Nucleus accumbens (tissue), 56 donors: ENCODE results near the gene FBXO27.
A peak's percentile ranks its signal among the peaks of the same experiment; 100 is the strongest.
"Not testable (repeated sequence)": the region's sequence is repeated elsewhere in the genome, so short reads cannot be mapped to it uniquely, and the experiment has no call there.

ENCODE experiments used
- DNase-seq, 56 donors: peaks; one replicate each; lab custom pipeline; 2025; lab: John Stamatoyannopoulos, UW

FBXO27 gene

DNA sequence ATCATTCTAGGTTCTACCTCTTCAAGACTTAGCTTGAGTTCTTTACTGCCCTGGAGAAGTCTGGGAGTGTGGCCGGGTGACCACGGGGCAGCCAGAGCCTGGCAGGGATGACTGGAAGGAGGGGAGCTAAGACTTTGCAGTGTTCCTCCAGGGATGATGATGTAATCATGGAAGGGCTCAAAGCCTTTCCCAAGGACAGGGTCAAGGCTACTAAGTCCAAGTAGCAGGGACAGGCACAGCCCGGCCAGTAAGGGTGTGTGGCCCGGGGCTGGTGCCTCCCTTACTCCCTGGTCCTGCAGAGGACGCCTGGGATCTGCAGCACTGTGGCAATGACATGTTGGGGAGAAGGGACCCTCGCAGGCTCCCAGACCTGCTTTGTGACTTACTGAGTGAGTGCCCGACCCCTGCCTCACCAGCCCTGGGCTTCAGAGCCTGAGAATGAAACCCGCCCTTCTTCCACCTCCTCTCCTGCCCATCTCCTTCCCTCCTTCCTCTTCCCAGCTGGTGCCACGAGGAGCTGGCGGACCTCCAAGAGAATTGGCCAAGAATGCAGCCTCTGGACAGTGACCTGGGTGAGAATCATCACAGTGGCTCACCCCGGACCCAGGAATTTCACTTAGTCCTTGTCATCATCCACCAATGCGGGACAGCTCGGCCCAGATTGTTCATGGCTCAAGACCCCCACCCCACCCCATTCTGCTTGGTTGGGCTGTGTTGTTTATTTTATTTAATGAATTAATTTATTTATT lies 41.2 kb downstream of the FBXO27 start:
- peak in 2 of 56 donors; percentile 0 to 6 for DNase-seq

- not testable (repeated sequence) for DNase-seq
These were observed 42.7 kb downstream of the FBXO27 start for GRCh38 chr19:38989614-38990013.

DNA sequence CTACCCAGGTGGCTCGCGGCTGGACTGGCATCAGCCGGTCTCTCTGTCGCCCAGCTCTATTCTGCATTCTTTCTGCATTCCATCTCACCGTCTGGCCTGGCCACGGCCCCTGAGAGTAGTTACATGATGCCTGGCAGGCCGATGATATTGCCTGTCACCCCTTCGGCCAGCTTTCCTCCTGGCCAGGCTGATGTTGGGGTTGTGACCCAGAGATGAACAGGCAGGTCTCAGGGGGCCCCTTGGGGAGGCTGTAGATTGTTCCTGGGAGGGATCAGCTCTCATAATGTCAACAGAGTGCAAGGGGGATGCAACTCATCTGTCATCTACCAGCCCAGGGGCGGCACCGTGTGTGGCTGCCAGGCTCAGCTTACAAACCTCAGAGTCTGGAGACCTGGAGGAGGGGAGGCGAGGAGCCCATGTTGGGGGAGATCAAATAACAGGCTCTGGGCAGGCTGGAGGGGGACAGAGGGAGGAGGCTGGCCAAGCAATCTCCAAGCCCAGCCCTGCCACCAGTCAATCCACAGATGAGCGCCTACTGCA lies 43.2 kb downstream of the FBXO27 start:
- DNase-seq = no peak

DNA sequence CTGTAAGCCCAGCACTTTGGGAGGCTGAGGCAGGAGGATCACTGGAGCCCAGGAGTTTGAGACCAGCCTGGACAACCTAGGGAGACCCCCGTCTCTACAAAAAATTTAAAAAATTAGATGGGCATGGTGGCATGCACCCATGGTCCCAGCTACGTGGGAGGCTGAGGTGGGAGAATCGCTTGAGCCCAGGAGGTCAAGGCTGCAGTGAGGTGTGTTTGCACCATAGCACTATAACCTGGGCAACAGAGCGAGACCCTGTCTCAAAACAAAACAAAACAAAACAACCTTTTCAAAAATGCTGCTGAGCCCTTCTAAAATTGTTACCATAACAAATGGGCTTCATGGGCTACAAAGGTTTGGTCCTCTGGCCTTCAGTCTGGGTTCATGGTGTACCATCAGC lies 43.7 kb downstream of the FBXO27 start:
- DNase-seq = not testable (repeated sequence)

- not testable (repeated sequence) for DNase-seq
These were observed 44.6 kb downstream of the FBXO27 start for GRCh38 chr19:38987745-38988144.

GRCh38 chr19:38985262-38985661 lies 47.1 kb downstream of the FBXO27 start:
- DNase-seq = no peak

GRCh38 chr19:38980583-38981374 lies 51.6 kb downstream of the FBXO27 start:
- DNase-seq = no peak

DNA sequence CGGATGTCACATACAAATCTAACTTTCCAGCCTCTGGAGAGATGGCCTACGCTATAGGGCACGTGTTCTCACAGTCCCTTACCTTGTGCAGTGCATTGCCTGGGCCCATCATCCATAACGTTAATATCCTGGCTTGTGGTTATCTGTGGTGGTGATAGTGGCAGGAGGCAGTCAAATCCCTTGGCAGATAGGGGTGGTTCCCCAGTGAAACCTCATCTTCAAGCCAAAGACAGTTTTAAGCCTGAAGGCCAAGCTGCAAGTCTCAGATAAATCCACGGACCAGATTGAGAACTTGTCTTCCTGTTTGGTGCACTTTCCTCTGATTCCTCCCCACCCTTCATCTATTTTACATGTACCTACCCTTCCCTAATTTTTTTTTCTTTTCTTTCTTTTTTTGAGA lies 52.5 kb downstream of the FBXO27 start:
- DNase-seq = no peak

DNA sequence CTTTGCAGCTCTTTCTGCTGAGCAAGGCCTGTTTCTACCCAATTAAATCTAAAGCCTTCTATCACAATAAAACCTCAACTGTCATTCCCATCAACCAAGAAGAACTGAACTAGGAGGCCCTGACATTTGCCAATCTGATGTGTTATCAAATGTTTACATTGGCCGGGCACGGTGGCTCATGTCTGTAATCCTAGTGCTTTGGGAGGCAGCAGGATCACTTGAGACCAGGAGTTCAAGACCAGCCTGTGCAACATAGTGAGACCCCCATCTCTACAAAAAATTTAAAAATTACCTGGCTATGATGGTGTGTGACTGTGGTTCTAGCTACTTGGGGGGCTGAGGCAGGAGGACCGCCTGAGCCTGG lies 54.0 kb downstream of the FBXO27 start:
- DNase-seq = no peak

- no peak for DNase-seq
These were observed 54.7 kb downstream of the FBXO27 start for GRCh38 chr19:38977445-38978325.

DNA sequence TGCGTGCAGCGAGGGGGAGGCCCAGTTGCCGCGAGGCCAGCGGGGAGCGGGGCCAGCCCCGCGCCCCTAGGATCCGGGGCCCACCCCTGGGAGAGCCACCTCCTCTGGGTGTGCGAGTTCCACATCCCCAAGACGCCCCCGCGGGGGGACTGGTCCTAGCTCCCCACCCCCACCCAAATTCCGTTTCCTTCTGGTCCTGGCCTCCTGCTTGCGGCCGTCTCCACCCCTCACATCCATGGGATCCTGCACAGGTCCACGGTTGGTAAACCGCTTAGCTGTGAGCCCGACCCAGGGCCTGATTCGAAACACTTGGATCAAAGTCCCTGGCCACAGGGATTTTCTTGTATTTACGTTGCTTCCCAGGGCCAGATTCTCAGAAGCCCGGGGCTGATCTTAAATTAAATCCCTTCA lies 56.5 kb downstream of the FBXO27 start:
- DNase-seq = peak in 13 of 56 donors; percentile 6 to 58 (median 34)

DNA sequence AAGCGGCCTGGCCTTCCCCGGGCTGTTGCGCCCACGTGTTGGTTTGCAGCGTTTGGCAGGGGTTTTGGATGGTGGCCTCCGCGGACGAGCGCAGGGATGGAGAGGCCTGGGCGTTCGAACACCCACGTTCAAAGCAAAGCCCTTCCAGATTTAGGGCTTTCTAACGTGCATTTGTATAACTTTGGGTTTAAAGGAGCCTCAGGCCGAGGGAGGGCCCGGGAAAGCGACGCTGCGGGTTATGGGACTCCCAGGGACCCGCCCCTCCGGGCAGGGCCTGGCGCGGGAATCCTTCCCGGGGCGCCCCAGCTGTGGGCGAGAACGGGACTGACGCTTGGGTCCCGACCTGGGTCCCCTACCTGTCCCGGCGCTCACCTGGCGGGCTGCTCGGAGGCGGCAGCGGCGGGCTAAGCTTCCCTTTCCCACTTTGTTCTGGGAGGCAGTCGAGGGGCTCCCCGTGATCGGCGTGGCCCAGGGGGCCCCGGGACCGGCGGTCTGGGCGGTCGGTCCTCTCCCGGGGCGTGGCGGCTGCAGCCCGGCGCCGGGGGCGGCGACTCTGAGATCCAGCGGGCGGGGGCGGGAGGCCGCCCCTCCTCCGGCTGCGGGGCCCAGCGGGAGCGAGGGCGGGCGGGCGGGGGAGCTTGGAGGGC lies 57.0 kb downstream of the FBXO27 start, which contains the start of gene FBXO17:
Gene FBXO17, minus strand, starts transcription at position 529 of the 647 bp plus-strand sequence. CDS start 25,423 bp downstream, outside the sequence.
- peak in 36 of 56 donors; percentile 4 to 58 (median 28) for DNase-seq

- no peak for DNase-seq
These were observed 57.6 kb downstream of the FBXO27 start for GRCh38 chr19:38974624-38975213.
